Forelimb muscle (tissue), 1 donor: ENCODE results near the gene PWWP2B. TPM values are rescaled to one million over a fixed set of nuclear protein-coding genes. Genes with fewer than 3 reads are reported as not detected.

Experiments used
- DNase-seq: peaks from one replicate; pipeline ENCODE4 v3.0.0-alpha.2; 2013; ENCODE audit warnings: low read depth
- polyA plus RNA-seq: library from polyadenylated mRNA; unstranded; fragments of 120-200 nt; gene quantifications from one replicate; pipeline ENCODE4 v1.2.1, GENCODE V29; 2013; ENCODE audit not compliant: insufficient read length

The PWWP2B gene
- polyA plus RNA-seq, 1 donor = 13.0 TPM

- DNase-seq = no peak
Observed at GRCh38 chr10:132418527-132419416, 21.8 kb downstream of the PWWP2B start.

GRCh38 chr10:132419538-132420468, 22.8 kb downstream of the PWWP2B start:
- no peak for DNase-seq

GRCh38 chr10:132420469-132420980, 23.5 kb downstream of the PWWP2B start:
- no peak for DNase-seq

DNA sequence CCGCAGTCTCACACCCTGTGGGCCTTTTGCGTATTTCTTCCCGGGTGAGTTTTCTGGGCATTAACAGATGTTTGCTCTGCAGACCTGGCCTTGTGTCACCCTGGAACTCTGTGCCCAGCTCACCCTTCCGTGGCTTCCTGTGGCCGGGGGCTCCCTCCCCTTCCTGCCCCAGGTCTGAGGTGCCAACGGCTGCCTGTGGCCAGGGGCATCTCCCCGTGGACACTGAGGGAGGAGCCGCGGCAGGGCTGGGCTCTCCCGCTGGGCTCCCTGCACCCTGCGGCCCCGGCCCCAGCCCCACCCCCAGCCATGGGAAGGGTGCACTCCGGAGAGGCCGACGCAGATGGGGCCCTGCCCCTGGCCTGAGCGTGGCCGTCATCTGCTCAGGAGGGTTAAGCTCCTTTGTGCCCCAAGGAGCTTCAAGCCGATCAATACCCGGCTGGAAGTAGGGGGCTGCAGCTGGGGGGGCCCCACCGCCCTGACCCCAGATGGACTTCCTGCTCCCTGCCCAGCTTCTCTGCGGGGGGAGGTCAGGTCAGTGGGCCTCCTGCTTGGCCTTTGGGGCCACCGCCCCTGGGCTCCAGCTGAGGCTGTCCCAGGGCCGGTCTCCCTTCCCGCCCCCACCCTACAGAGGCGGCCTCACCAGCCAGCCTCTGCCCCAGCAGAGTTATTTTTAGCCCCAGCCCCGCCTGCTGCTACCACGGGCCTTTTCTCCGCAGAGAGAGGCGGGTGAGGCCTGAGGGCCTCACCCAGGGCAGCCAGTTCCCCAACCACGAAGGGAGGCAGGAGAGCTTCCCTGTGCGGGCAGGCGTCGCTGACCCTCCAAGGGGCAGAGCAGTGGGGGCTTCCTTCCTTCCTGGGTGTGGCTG, 24.2 kb downstream of the PWWP2B start:
- no peak for DNase-seq

DNA sequence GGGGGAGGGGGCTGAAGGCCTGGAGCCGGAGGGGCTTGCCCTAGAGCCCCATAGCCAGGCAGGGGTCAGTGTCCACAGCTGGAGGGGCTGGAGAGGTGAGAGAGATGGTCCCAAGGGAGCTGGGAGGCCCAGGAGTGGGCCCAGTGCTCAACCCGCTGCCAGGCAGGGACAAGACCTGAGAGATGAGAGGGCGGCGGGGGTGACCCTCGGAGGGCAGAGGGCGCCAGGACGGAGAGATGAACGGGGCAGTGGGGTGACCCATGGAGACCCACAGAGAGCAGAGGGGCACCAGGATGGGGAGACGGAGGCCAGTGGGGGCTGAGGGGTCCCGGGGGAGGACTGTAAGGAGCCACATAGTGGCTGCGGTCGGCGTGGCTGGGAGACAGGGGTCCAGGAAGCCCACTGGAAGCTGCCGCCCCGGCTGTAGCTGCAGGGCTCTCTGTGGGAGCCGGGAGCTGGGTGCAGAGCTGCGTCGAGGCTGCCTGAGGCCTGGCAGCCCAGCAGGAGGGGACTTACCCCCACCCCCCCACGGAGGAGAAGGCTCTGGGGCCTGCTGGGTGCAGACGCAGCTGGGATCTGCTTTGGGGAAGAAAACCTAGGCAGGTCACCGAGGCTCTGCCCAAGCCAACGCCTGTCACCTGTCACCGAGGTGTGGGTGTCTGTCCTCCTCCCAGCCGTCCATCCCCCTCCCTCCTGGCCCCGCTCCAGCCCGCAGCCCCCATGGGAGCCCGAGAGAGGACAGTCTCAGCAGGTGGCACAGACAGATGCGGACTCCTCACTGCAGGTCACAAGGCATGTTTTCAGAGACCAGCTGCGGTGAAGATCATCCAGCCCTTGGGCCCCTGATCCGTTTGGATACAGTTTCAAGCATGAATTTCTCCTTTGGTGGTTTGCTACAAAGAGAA, 25.1 kb downstream of the PWWP2B start:
- DNase-seq = no peak

DNA sequence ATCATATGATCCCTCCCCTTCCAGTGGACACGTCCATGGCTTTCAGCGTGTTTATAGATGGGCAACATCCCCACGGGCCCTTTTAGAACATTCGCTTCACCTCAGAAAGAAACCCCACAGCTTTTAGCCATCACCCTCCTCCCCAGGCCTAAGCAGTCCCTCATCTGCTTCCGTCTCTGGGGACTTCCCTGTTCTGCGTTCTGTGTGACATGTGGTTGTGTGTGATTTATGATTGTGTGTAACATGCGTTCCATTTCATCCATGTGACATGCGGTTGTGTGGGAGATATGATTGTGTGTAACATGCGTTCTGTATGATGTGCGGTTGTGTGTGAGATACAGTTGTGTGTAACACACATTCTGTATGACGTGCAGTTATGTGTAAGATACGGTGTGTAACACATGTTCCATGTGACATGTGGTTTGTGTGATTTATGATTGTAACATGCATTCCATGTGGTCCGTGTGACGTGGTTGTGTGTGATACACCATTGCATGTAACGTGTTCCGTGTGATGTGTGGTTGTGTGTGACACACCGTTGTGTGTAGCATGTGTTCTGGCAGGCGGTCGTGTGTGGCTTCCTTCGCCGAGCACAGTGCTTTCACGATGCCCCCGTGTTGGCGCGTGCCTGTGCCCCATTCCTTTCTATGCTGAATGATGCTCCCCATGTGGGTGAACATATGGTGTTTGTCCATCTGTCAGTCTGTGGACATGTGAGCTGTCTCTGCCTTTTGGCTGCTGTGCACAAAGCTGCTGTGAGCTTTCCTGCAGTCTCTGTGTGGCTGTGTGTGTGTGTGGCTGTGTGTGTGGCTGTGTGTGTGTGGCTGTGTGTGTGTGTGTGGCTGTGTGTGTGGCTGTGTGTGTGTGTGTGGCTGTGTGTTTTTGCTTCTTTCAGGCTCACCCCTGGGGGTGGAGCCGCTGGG, 26.2 kb downstream of the PWWP2B start:
- no peak for DNase-seq

- DNase-seq = no peak
Observed at GRCh38 chr10:132423966-132424861, 27.2 kb downstream of the PWWP2B start.

DNA sequence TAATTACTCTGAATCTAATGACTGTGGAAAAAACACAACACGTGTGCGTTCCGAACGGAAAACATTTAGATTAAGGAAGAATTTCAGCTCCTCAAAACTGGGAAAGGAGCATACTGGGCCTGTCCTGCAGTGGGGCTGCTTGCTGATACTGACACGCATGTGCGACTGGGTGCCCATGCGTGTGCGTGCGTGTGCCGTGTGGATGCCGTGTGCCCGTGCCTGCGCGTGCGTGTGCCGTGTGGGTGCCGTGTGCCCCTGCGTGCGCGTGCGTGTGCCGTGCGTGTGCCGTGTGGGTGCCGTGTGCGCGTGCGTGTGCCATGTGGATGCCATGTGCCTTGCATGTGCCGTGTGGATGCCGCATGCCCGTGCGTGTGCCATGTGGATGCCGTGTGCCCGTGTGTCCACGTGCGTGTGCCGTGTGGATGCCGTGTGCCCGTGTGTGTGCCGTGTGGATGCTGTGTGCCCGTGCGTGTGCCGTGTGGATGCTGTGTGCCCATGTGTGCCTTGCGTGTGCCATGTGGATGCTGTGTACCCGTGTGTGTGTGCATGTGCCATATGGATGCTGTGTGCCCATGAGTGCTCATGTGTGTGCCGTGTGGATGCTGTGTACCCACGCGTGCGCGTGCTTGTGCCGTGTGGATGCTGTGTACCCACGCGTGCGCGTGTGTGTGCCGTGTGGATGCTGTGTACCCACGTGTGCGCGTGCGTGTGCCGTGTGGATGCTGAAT, 28.2 kb downstream of the PWWP2B start:
- DNase-seq = no peak

- DNase-seq = no peak
Observed at GRCh38 chr10:132425757-132426155, 28.8 kb downstream of the PWWP2B start.

DNA sequence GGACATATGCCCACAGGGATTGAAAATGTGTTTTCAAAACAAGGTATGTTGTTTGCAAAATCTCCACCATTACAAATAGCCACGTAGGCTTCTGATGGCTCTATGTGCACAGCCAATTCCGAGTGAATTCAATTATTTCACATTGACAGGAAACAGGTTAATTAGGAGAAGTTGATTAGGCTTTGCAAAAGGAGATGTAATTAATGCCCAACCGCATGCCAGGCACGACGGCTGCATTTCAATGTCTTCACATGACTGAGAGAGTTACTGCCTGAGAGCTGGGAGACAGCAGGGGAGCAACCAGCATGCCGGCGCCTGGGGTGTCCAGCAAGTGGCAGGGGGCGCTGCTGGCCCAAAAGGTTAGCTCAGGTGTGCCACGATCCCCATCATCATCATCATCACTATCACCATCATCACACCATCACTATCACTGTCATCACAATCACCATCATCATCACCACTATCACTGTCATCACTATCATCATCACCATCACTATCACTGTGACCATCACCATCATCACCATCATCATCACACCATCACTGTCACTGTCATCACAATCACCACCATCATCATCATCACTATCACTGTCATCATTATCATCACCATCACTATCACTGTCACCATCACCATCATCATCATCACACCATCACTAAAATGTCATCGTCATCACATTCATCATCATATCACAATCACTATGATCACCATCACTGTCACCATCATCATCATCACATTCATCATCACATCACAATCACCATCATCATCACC, 30.2 kb downstream of the PWWP2B start:
- DNase-seq = no peak

DNA sequence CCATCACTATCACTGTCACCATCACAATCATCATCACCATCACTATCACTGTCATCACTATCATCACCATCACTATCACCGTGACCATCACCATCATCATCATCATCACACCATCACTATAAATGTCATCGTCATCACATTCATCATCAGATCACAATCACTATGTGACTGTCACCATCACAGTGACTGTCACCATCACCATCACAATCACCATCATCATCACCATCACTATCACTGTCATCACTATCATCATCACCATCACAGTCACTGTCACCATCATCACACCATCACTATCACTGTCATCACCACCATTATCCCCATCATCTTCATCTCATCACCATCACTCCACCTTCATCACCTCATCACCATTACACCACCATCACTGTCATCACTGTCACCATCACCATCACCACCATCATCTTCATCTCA, 31.0 kb downstream of the PWWP2B start:
- no peak for DNase-seq

GRCh38 chr10:132428486-132428995, 31.5 kb downstream of the PWWP2B start:
- no peak for DNase-seq

- DNase-seq = no peak
Observed at GRCh38 chr10:132429281-132430230, 32.6 kb downstream of the PWWP2B start.

- no peak for DNase-seq
Observed at GRCh38 chr10:132430231-132430743, 33.3 kb downstream of the PWWP2B start.

DNA sequence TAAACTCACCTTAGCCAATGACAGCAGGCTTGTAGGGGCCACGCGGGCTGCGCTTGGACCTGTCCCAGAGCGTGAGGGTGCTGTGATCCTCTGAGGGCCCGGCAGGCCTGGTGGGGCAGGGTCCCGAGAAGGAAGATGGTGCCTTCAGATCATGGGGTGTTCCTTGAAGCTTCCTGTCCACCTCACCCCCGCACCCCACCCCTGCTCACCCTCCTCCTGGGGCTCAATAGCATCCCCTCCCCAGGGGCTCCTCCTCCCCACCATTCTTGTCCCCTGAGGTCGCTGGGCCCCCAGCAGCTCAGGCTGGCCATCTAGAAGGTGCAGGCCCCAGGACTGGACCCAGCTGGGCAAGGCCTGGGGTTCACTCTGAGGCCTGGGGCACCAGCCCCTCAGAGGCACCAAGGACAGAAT, 33.9 kb downstream of the PWWP2B start:
- no peak for DNase-seq
